Measurements from ENCODE around the gene MPP7.
A peak's percentile ranks its signal among the peaks of the same experiment; 100 is the strongest.

Gene MPP7

GRCh38 chr10:28263136-28263857 is 39.6 kb downstream of the MPP7 start:
- DNase-seq = no peak

- DNase-seq = peak; percentile 23
Observed at GRCh38 chr10:28256776-28257175, 46.1 kb downstream of the MPP7 start.

- DNase-seq = peak; percentile 72
Observed at GRCh38 chr10:28254290-28254985, 48.4 kb downstream of the MPP7 start.

- DNase-seq = no peak
Observed at GRCh38 chr10:28253169-28253785, 49.6 kb downstream of the MPP7 start.
